ENCODE data around the gene PLCG2. TPM values are rescaled to one million over a fixed set of nuclear protein-coding genes. Genes with fewer than 3 reads are reported as not detected.

PLCG2 gene
- total RNA-seq, 1 experiment from 2014 or later, result 6.0 TPM

DNA sequence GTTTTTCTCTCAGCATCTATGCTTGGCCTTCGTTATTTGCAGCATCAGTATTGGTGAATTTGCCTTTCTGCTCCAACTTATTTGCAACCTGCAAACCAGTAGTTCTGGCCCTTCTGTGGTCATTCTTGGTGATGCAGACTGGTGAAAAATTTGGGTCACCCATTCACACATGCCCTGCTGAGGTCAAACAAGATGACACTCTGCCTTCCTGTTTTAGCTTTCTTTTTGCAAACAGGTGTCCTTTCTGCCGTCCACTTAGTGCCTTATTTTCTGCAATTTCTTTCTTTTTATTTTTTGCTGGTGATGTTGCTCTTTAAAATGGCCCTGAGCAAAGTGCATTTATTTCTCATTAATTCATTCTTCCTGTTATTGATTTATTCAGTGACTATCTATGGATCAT is 31.3 kb downstream of the PLCG2 start:
- no peak overlapping the region for H3K4me2 ChIP-seq (ENCODE audit: insufficient read depth, insufficient read length, low read length)
- no peak overlapping the region for H2BK120ac ChIP-seq (ENCODE audit: low read depth, low read length, poor library complexity, severe bottlenecking)
- H3K9ac ChIP-seq (ENCODE audit: extremely low read depth, insufficient read length, low read length), result no peak overlapping the region
- no peak overlapping the region for H4K5ac ChIP-seq (ENCODE audit: insufficient read length, low read depth, low read length)
- no peak overlapping the region for H2BK12ac ChIP-seq (ENCODE audit: insufficient read length, low read depth, low read length)
- H2AFZ ChIP-seq (ENCODE audit: low read length), result no peak overlapping the region
- no peaks in the 10 kb centered on the region for H3K27me3 ChIP-seq (ENCODE audit: insufficient read depth, low read length)
- H3K79me2 ChIP-seq (ENCODE audit: insufficient read depth, low read length), result no peaks in the 10 kb centered on the region
- DNase-seq, result no peak
- H3K23ac ChIP-seq (ENCODE audit: insufficient read length, low read depth, low read length), result no peak overlapping the region
- H3K36me3 Mint-ChIP-seq (ENCODE audit: insufficient read depth in 1 of 3, low read depth in 3 of 3), result no peaks in the 10 kb centered on the region; a peak in 1 of 7 replicates
- WGBS (ENCODE audit: extremely low coverage, insufficient read length, low lambda C conversion rate), result no CpG with 5 or more reads among the region's 2 CpGs
- no peak overlapping the region for H3K4me3 Mint-ChIP-seq
- H3K9me3 Mint-ChIP-seq, result peaks cover 0 to 7% of the 10 kb centered on the region in 2 experiments; a peak in 2 of 5 replicates
- H3K4me1 Mint-ChIP-seq, result peaks cover 13 to 20% of the 10 kb centered on the region in 2 experiments
- H3K4ac ChIP-seq (ENCODE audit: low read depth, low read length), result no peak overlapping the region
- H3K18ac ChIP-seq (ENCODE audit: insufficient read length, low read depth, low read length), result no peak overlapping the region
- H3K23me2 ChIP-seq (ENCODE audit: insufficient read length, low read depth, low read length, poor library complexity, severe bottlenecking), result no peaks in the 10 kb centered on the region
- no peak overlapping the region for H3K56ac ChIP-seq (ENCODE audit: insufficient read length, low read depth, low read length)
- H3K9me3 ChIP-seq (ENCODE audit: control insufficient read depth, low read depth, low read length), result no peaks in the 10 kb centered on the region
- no peaks in the 10 kb centered on the region for H3K27me3 Mint-ChIP-seq (ENCODE audit: low read depth)
- H3K14ac ChIP-seq (ENCODE audit: insufficient read depth, low read length), result no peak overlapping the region
- H2BK20ac ChIP-seq (ENCODE audit: low read depth, low read length, poor library complexity, severe bottlenecking), result no peak overlapping the region
- H3K27ac Mint-ChIP-seq, result no peak overlapping the region
- no peak overlapping the region for H2BK5ac ChIP-seq (ENCODE audit: insufficient read length, low read length)
- no peak overlapping the region for H4K8ac ChIP-seq (replicated peaks; ENCODE audit: insufficient read length, low read depth, low read length)
- peaks cover 3% of the 10 kb centered on the region; the same call in 1 of the 2 replicates for H3K4me1 ChIP-seq (ENCODE audit: insufficient read depth, low read length)
- no peak overlapping the region for H3T11ph ChIP-seq (ENCODE audit: low read length)
- no peak overlapping the region for H3K27ac ChIP-seq (ENCODE audit: insufficient read length, low read depth, low read length)
- no peaks in the 10 kb centered on the region for H4K20me1 ChIP-seq (ENCODE audit: control insufficient read depth, insufficient read depth, insufficient read length)
- H3K79me1 ChIP-seq (ENCODE audit: insufficient read depth, low read depth, low read length, poor library complexity, severe bottlenecking), result no peaks in the 10 kb centered on the region
- H4K91ac ChIP-seq (ENCODE audit: insufficient read length, low read depth, low read length), result no peak overlapping the region
- no peak for TF ChIP-seq CTCF (conservative IDR thresholded peaks at IDR 0.05)
- H2BK15ac ChIP-seq (ENCODE audit: low read depth, low read length), result no peak overlapping the region
- H2AK5ac ChIP-seq (ENCODE audit: insufficient read length, low read length), result no peak overlapping the region
